Measurements from ENCODE around the gene MOB3B. TPM values are rescaled to one million over a fixed set of nuclear protein-coding genes. Genes with fewer than 3 reads are reported as not detected.
"Not testable (repeated sequence)": the region's sequence is repeated elsewhere in the genome, so short reads cannot be mapped to it uniquely, and the experiment has no call there.

The MOB3B gene
- total RNA-seq, 1 experiment from 2014 or later = 0.19 TPM

- POLR2A ChIA-PET (ENCODE audit: low non-redundant PET) = no interaction called here
- H3K27me3 ChIP-seq (replicated peaks; ENCODE audit: insufficient read depth, low read depth, low read length, poor library complexity) = no peaks in the 10 kb centered on the region
- TF ChIP-seq EZH2 (IDR thresholded peaks at IDR 0.05; ENCODE audit: borderline replicate concordance, low read depth, low read length, poor library complexity, severe bottlenecking) (no peak), CTCF (conservative IDR thresholded peaks at IDR 0.05; ENCODE audit: low read depth, low read length) (no peak)
- intact Hi-C loops (cut with micrococcal nuclease; ENCODE audit: unreplicated experiment) = no loop called here
- CTCF ChIA-PET = no interaction called here
- H3K4me3 ChIP-seq (ENCODE audit: low read depth, low read length, poor library complexity, severe bottlenecking) = no peak overlapping the region
- H3K9me3 ChIP-seq (ENCODE audit: low read depth, low read length, poor library complexity, severe bottlenecking) = no peaks in the 10 kb centered on the region
- H3K36me3 ChIP-seq (ENCODE audit: insufficient read depth, low read length, poor library complexity, severe bottlenecking) = no peaks in the 10 kb centered on the region
- DNase-seq (ENCODE audit: low spot score) = no peak
- H3K4me1 ChIP-seq (ENCODE audit: insufficient read depth, low read length, poor library complexity, severe bottlenecking) = no peaks in the 10 kb centered on the region
- BruUV-seq (replicated peaks) = no TSS peak
- H3K27ac ChIP-seq (ENCODE audit: low read depth, low read length, poor library complexity, severe bottlenecking) = no peak overlapping the region
These were observed 22.6 kb downstream of the MOB3B start for GRCh38 chr9:27506981-27507380.

GRCh38 chr9:27505744-27506161, 23.9 kb downstream of the MOB3B start:
- no peak for TF ChIP-seq EZH2 (IDR thresholded peaks at IDR 0.05; ENCODE audit: borderline replicate concordance, low read depth, low read length, poor library complexity, severe bottlenecking)
- intact Hi-C loops (cut with micrococcal nuclease; ENCODE audit: unreplicated experiment) = no loop called here
- BruUV-seq (replicated peaks) = no TSS peak
- ChIA-PET POLR2A (ENCODE audit: low non-redundant PET) (no interaction called here), CTCF (no interaction called here)
- Histone ChIP-seq H3K4me1 (ENCODE audit: insufficient read depth, low read length, poor library complexity, severe bottlenecking) (no peaks in the 10 kb centered on the region), H3K27me3 (replicated peaks; ENCODE audit: insufficient read depth, low read depth, low read length, poor library complexity) (no peaks in the 10 kb centered on the region), H3K36me3 (ENCODE audit: insufficient read depth, low read length, poor library complexity, severe bottlenecking) (no peaks in the 10 kb centered on the region), H3K27ac (ENCODE audit: low read depth, low read length, poor library complexity, severe bottlenecking) (no peak overlapping the region), H3K9me3 (ENCODE audit: low read depth, low read length, poor library complexity, severe bottlenecking) (no peaks in the 10 kb centered on the region), H3K4me3 (ENCODE audit: low read depth, low read length, poor library complexity, severe bottlenecking) (no peak overlapping the region)
- DNase-seq (ENCODE audit: low spot score) = no peak

- Histone ChIP-seq H3K36me3 (ENCODE audit: insufficient read depth, low read length, poor library complexity, severe bottlenecking) (no peaks in the 10 kb centered on the region), H3K27me3 (replicated peaks; ENCODE audit: insufficient read depth, low read depth, low read length, poor library complexity) (no peaks in the 10 kb centered on the region), H3K9me3 (ENCODE audit: low read depth, low read length, poor library complexity, severe bottlenecking) (no peaks in the 10 kb centered on the region), H3K27ac (ENCODE audit: low read depth, low read length, poor library complexity, severe bottlenecking) (no peak overlapping the region), H3K4me1 (ENCODE audit: insufficient read depth, low read length, poor library complexity, severe bottlenecking) (no peaks in the 10 kb centered on the region), H3K4me3 (ENCODE audit: low read depth, low read length, poor library complexity, severe bottlenecking) (no peak overlapping the region)
- TF ChIP-seq EZH2 (IDR thresholded peaks at IDR 0.05; ENCODE audit: borderline replicate concordance, low read depth, low read length, poor library complexity, severe bottlenecking) = no peak
- TF ChIP-seq CTCF (conservative IDR thresholded peaks at IDR 0.05; ENCODE audit: low read depth, low read length) = no peak
- intact Hi-C loops (cut with micrococcal nuclease; ENCODE audit: unreplicated experiment) = no loop called here
- no peak for DNase-seq (ENCODE audit: low spot score)
- POLR2A ChIA-PET (ENCODE audit: low non-redundant PET) = no interaction called here
- BruUV-seq (replicated peaks) = no TSS peak
- CTCF ChIA-PET = no interaction called here
These were observed 25.4 kb downstream of the MOB3B start for GRCh38 chr9:27504259-27504658.

- Histone ChIP-seq H3K9me3 (ENCODE audit: low read depth, low read length, poor library complexity, severe bottlenecking) (no peaks in the 10 kb centered on the region), H3K36me3 (ENCODE audit: insufficient read depth, low read length, poor library complexity, severe bottlenecking) (no peaks in the 10 kb centered on the region), H3K4me1 (ENCODE audit: insufficient read depth, low read length, poor library complexity, severe bottlenecking) (no peaks in the 10 kb centered on the region), H3K27me3 (replicated peaks; ENCODE audit: insufficient read depth, low read depth, low read length, poor library complexity) (no peaks in the 10 kb centered on the region), H3K4me3 (ENCODE audit: low read depth, low read length, poor library complexity, severe bottlenecking) (no peak overlapping the region), H3K27ac (ENCODE audit: low read depth, low read length, poor library complexity, severe bottlenecking) (no peak overlapping the region)
- no peak for DNase-seq (ENCODE audit: low spot score)
- intact Hi-C loops (cut with micrococcal nuclease; ENCODE audit: unreplicated experiment) = no loop called here
- CTCF ChIA-PET = no interaction called here
- no TSS peak for BruUV-seq (replicated peaks)
- POLR2A ChIA-PET (ENCODE audit: low non-redundant PET) = no interaction called here
- TF ChIP-seq EZH2 (IDR thresholded peaks at IDR 0.05; ENCODE audit: borderline replicate concordance, low read depth, low read length, poor library complexity, severe bottlenecking) = no peak
- TF ChIP-seq CTCF (conservative IDR thresholded peaks at IDR 0.05; ENCODE audit: low read depth, low read length) = no peak
These were observed 26.0 kb downstream of the MOB3B start for GRCh38 chr9:27503623-27504022.

- H3K27ac ChIP-seq (ENCODE audit: low read depth, low read length, poor library complexity, severe bottlenecking); H3K4me3 ChIP-seq (ENCODE audit: low read depth, low read length, poor library complexity, severe bottlenecking); H3K36me3 ChIP-seq (ENCODE audit: insufficient read depth, low read length, poor library complexity, severe bottlenecking); H3K4me1 ChIP-seq (ENCODE audit: insufficient read depth, low read length, poor library complexity, severe bottlenecking); H3K9me3 ChIP-seq (ENCODE audit: low read depth, low read length, poor library complexity, severe bottlenecking); BruUV-seq (replicated peaks); CTCF ChIA-PET; intact Hi-C loops (cut with micrococcal nuclease; ENCODE audit: unreplicated experiment); DNase-seq (ENCODE audit: low spot score); H3K27me3 ChIP-seq (replicated peaks; ENCODE audit: insufficient read depth, low read depth, low read length, poor library complexity); POLR2A ChIA-PET (ENCODE audit: low non-redundant PET): not testable (repeated sequence)
These were observed 28.7 kb downstream of the MOB3B start for GRCh38 chr9:27500902-27501301.
